HCT116 (cell line): ENCODE results near the gene CNTNAP2.

Experiments
- POLR2A ChIP-seq: IDR thresholded peaks from 2 replicates; pipeline ENCODE4 v1.7.0; 2011; ENCODE audit warnings: borderline replicate concordance; ENCODE audit not compliant: insufficient read depth, insufficient read length; ENCODE audit errors: extremely low read depth
- POLR2AphosphoS5 ChIP-seq: IDR thresholded peaks from 2 replicates; pipeline ENCODE4 v1.6.1; 2011; ENCODE audit warnings: mild to moderate bottlenecking, low read depth, low read length, moderate library complexity
- YY1 ChIP-seq: IDR thresholded peaks from 2 replicates; pipeline ENCODE4 v1.6.1; 2011; ENCODE audit warnings: low read length, low read depth, moderate library complexity, mild to moderate bottlenecking; ENCODE audit not compliant: insufficient replicate concordance; ENCODE audit errors: extremely low read depth
- TF ChIP-seq, protein P1 (sequence below): IDR thresholded peaks from 2 replicates; pipeline ENCODE4 v1.6.1; 2012; ENCODE audit warnings: low read depth
- TF ChIP-seq, protein P2 (sequence below): IDR thresholded peaks from 2 replicates; pipeline ENCODE4 v1.6.1; 2012
- TF ChIP-seq, protein P3 (sequence below): IDR thresholded peaks from 2 replicates; pipeline ENCODE4 v1.6.1; 2011; ENCODE audit warnings: mild to moderate bottlenecking, low read length, moderate library complexity; ENCODE audit not compliant: insufficient replicate concordance; ENCODE audit errors: extremely low read depth
- TF ChIP-seq, protein P4 (sequence below), 3 experiments: fragments of 200-600 bp in 1 of 3; sonication (generic) in 1 of 3; IDR thresholded peaks in 2 of 3; conservative IDR thresholded peaks in 1 of 3; 2 replicates each; pipeline ENCODE4 v1.5.1; 2012 to 2017; ENCODE audit warnings: low read depth in 2 of 3, low read length in 2 of 3, antibody characterized with exemption in 1 of 3, borderline replicate concordance in 1 of 3, control low read depth in 1 of 3, mild to moderate bottlenecking in 1 of 3, mixed read lengths in 1 of 3, mixed run types in 1 of 3, moderate library complexity in 1 of 3; ENCODE audit not compliant: insufficient read depth in 1 of 3
- TF ChIP-seq, protein P5 (sequence below): IDR thresholded peaks from 2 replicates; pipeline ENCODE4 v1.6.1; 2012

DNA sequence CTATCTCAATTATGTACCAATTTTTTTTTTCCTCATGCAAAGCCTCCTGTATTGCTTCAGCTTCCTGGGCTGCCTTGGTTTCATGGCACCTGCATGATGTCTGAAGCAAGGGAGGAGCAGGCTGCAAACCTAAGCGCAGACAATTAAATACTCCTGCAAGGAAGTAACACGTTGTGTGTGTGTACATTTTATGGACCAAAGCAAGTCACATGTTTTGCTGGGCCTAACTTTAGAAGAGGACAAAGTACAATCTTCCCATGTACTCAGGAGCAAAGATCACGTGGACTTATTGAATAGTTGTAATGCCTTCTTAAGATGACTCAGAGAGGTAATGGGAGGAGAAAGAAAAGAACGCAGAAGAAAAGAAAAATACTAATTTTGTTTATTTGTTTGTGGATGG lies 1530.0 kb downstream of the CNTNAP2 start:
- TF ChIP-seq YY1 (no peak), POLR2AphosphoS5 (no peak), POLR2A (no peak)
- TF ChIP-seq, protein P1, sequence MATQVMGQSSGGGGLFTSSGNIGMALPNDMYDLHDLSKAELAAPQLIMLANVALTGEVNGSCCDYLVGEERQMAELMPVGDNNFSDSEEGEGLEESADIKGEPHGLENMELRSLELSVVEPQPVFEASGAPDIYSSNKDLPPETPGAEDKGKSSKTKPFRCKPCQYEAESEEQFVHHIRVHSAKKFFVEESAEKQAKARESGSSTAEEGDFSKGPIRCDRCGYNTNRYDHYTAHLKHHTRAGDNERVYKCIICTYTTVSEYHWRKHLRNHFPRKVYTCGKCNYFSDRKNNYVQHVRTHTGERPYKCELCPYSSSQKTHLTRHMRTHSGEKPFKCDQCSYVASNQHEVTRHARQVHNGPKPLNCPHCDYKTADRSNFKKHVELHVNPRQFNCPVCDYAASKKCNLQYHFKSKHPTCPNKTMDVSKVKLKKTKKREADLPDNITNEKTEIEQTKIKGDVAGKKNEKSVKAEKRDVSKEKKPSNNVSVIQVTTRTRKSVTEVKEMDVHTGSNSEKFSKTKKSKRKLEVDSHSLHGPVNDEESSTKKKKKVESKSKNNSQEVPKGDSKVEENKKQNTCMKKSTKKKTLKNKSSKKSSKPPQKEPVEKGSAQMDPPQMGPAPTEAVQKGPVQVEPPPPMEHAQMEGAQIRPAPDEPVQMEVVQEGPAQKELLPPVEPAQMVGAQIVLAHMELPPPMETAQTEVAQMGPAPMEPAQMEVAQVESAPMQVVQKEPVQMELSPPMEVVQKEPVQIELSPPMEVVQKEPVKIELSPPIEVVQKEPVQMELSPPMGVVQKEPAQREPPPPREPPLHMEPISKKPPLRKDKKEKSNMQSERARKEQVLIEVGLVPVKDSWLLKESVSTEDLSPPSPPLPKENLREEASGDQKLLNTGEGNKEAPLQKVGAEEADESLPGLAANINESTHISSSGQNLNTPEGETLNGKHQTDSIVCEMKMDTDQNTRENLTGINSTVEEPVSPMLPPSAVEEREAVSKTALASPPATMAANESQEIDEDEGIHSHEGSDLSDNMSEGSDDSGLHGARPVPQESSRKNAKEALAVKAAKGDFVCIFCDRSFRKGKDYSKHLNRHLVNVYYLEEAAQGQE, result no peak
- TF ChIP-seq, protein P2, sequence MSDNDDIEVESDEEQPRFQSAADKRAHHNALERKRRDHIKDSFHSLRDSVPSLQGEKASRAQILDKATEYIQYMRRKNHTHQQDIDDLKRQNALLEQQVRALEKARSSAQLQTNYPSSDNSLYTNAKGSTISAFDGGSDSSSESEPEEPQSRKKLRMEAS, result no peak
- TF ChIP-seq, protein P3, sequence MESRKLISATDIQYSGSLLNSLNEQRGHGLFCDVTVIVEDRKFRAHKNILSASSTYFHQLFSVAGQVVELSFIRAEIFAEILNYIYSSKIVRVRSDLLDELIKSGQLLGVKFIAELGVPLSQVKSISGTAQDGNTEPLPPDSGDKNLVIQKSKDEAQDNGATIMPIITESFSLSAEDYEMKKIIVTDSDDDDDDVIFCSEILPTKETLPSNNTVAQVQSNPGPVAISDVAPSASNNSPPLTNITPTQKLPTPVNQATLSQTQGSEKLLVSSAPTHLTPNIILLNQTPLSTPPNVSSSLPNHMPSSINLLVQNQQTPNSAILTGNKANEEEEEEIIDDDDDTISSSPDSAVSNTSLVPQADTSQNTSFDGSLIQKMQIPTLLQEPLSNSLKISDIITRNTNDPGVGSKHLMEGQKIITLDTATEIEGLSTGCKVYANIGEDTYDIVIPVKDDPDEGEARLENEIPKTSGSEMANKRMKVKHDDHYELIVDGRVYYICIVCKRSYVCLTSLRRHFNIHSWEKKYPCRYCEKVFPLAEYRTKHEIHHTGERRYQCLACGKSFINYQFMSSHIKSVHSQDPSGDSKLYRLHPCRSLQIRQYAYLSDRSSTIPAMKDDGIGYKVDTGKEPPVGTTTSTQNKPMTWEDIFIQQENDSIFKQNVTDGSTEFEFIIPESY, result no peak
- TF ChIP-seq, protein P4, sequence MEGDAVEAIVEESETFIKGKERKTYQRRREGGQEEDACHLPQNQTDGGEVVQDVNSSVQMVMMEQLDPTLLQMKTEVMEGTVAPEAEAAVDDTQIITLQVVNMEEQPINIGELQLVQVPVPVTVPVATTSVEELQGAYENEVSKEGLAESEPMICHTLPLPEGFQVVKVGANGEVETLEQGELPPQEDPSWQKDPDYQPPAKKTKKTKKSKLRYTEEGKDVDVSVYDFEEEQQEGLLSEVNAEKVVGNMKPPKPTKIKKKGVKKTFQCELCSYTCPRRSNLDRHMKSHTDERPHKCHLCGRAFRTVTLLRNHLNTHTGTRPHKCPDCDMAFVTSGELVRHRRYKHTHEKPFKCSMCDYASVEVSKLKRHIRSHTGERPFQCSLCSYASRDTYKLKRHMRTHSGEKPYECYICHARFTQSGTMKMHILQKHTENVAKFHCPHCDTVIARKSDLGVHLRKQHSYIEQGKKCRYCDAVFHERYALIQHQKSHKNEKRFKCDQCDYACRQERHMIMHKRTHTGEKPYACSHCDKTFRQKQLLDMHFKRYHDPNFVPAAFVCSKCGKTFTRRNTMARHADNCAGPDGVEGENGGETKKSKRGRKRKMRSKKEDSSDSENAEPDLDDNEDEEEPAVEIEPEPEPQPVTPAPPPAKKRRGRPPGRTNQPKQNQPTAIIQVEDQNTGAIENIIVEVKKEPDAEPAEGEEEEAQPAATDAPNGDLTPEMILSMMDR (IDR thresholded peaks at IDR 0.05 in 2 of 3, conservative IDR thresholded peaks at IDR 0.05 in 1 of 3; ENCODE audit: borderline replicate concordance in 1 of 3, insufficient read depth in 1 of 3, low read depth in 2 of 3, low read length in 2 of 3), result no peak
- TF ChIP-seq, protein P5, sequence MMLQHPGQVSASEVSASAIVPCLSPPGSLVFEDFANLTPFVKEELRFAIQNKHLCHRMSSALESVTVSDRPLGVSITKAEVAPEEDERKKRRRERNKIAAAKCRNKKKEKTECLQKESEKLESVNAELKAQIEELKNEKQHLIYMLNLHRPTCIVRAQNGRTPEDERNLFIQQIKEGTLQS, result no peak
